ENCODE measurements around the gene BFSP2.

GRCh38 chr3:133515127-133515526, 115.3 kb downstream of the BFSP2 start:
- no peak for TF ChIP-seq CTCF (IDR thresholded peaks at IDR 0.05)
- no peak for TF ChIP-seq POLR2A (IDR thresholded peaks at IDR 0.05)
- no peak for TF ChIP-seq POLR2AphosphoS5 (IDR thresholded peaks at IDR 0.05)
- no peak for TF ChIP-seq EP300 (IDR thresholded peaks at IDR 0.05)
